IMR-90 (cell line): ENCODE measurements around the gene BLTP3B. TPM values are rescaled to one million over a fixed set of nuclear protein-coding genes. Genes with fewer than 3 reads are reported as not detected.

Source experiments
- ATAC-seq: fragments of 200-7000 bp; cut with Tn5 transposase; 2 replicates; pipeline ENCODE4 v1.9.1; 2020; ENCODE audit warnings: low read depth, mild to moderate bottlenecking, moderate library complexity
- BruUV-seq: library from RNA; stranded (reverse); fragments of 400-500 nt; replicated peaks from 2 replicates; lab custom pipeline; 2021; lab: Mats Ljungman, UMichigan
- CTCF ChIA-PET: fragments of 300-600 bp; formaldehyde crosslinking; extraction: SDS; loops from one replicate; lab custom pipeline; 2021; ENCODE audit warnings: antibody characterized with exemption; lab: Yijun Ruan, JAX
- POLR2A ChIA-PET: fragments of 300-600 bp; sonication (Branson Sonifier 250); formaldehyde crosslinking; loops from one replicate; lab custom pipeline; 2022; ENCODE audit warnings: antibody characterized with exemption; ENCODE audit not compliant: unreplicated experiment; lab: Charles Lee
- DNase-seq: peaks from one replicate; pipeline ENCODE4 v3.0.0; 2013
- H2AFZ ChIP-seq: replicated peaks from 2 replicates; pipeline ENCODE3; 2013; ENCODE audit warnings: low read length, mild to moderate bottlenecking; ENCODE audit not compliant: poor library complexity
- H2AK5ac ChIP-seq: 2 replicates; pipeline ENCODE4 v1.6.1; 2013; ENCODE audit warnings: low read depth, low read length, inconsistent platforms
- H2AK9ac ChIP-seq: replicated peaks from 2 replicates; pipeline ENCODE3; 2013; ENCODE audit warnings: mild to moderate bottlenecking, low read depth, low read length, moderate library complexity; ENCODE audit not compliant: poor library complexity
- H2BK120ac ChIP-seq: 2 replicates; pipeline ENCODE4 v1.6.1; 2013; ENCODE audit warnings: low read depth, low read length, inconsistent platforms
- H2BK15ac ChIP-seq: 3 replicates; pipeline ENCODE4 v1.6.1; 2013; ENCODE audit warnings: low read depth, low read length, inconsistent platforms
- H2BK20ac ChIP-seq: 2 replicates; pipeline ENCODE4 v1.6.1; 2013; ENCODE audit warnings: low read depth, mild to moderate bottlenecking, inconsistent platforms, low read length, moderate library complexity
- H2BK5ac ChIP-seq: 2 replicates; pipeline ENCODE4 v1.6.1; 2013; ENCODE audit warnings: mild to moderate bottlenecking, low read depth, low read length, inconsistent platforms; ENCODE audit not compliant: poor library complexity, severe bottlenecking
- H3K14ac ChIP-seq: replicated peaks from 2 replicates; pipeline ENCODE4 v1.6.1; 2013; ENCODE audit warnings: low read depth, low read length, inconsistent platforms
- H3K18ac ChIP-seq: 2 replicates; pipeline ENCODE4 v1.6.1; 2013; ENCODE audit warnings: low read depth, low read length, control low read depth
- H3K23ac ChIP-seq: 2 replicates; pipeline ENCODE4 v1.6.1; 2013; ENCODE audit warnings: low read depth, low read length, inconsistent platforms
- H3K27ac ChIP-seq: 2 replicates; pipeline ENCODE4 v1.5.1; 2013; ENCODE audit warnings: mild to moderate bottlenecking, control low read depth, low read length; ENCODE audit not compliant: insufficient read depth
- H3K27me3 ChIP-seq: 2 replicates; pipeline ENCODE4 v1.6.1; 2013; ENCODE audit warnings: low read length; ENCODE audit not compliant: control insufficient read depth, insufficient read depth
- H3K36me3 ChIP-seq: 2 replicates; pipeline ENCODE4 v1.6.1; 2013; ENCODE audit warnings: low read length, mixed read lengths; ENCODE audit not compliant: control insufficient read depth, insufficient read depth
- H3K4ac ChIP-seq: 2 replicates; pipeline ENCODE4 v1.6.1; 2013; ENCODE audit warnings: low read depth, low read length, inconsistent platforms
- H3K4me1 ChIP-seq: 2 replicates; pipeline ENCODE4 v1.6.1; 2013; ENCODE audit warnings: low read length, mixed read lengths; ENCODE audit not compliant: control insufficient read depth, insufficient read depth
- H3K4me2 ChIP-seq: 2 replicates; pipeline ENCODE4 v1.6.1; 2013; ENCODE audit warnings: low read depth, mild to moderate bottlenecking, control low read depth, low read length, moderate library complexity
- H3K4me3 ChIP-seq: 2 replicates; pipeline ENCODE4 v1.5.1; 2013; ENCODE audit warnings: low read depth, mild to moderate bottlenecking, control low read depth, low read length, moderate library complexity; ENCODE audit not compliant: insufficient read depth
- H3K56ac ChIP-seq: 2 replicates; pipeline ENCODE4 v1.6.1; 2013; ENCODE audit warnings: low read length, inconsistent platforms; ENCODE audit not compliant: insufficient read depth; ENCODE audit errors: extremely low read depth
- H3K79me1 ChIP-seq, 2 experiments: 2 replicates each; pipeline ENCODE4 v1.6.1; 2013; ENCODE audit warnings: low read length in 2 of 2, inconsistent platforms in 1 of 2, low read depth in 1 of 2
- H3K9ac ChIP-seq: 2 replicates; pipeline ENCODE4 v1.6.1; 2013; ENCODE audit warnings: low read depth, low read length, control low read depth
- H3K9me1 ChIP-seq: 2 replicates; pipeline ENCODE4 v1.6.1; 2013; ENCODE audit warnings: low read length, inconsistent platforms; ENCODE audit not compliant: insufficient read depth
- H3K9me3 ChIP-seq: 2 replicates; pipeline ENCODE4 v1.6.1; 2013; ENCODE audit warnings: low read length; ENCODE audit not compliant: control insufficient read depth, insufficient read depth
- H4K20me1 ChIP-seq: 2 replicates; pipeline ENCODE4 v1.6.1; 2013; ENCODE audit warnings: low read length, inconsistent platforms; ENCODE audit not compliant: insufficient read depth
- H4K5ac ChIP-seq: 2 replicates; pipeline ENCODE4 v1.6.1; 2013; ENCODE audit warnings: mild to moderate bottlenecking, low read depth, low read length, control low read depth
- H4K8ac ChIP-seq, 2 experiments: 2 replicates each; pipeline ENCODE4 v1.6.1; 2013; ENCODE audit warnings: low read depth in 2 of 2, low read length in 2 of 2, control low read depth in 1 of 2, inconsistent platforms in 1 of 2
- H4K91ac ChIP-seq: 2 replicates; pipeline ENCODE4 v1.6.1; 2013; ENCODE audit warnings: low read depth, low read length, inconsistent platforms; ENCODE audit not compliant: insufficient read depth
- MAZ ChIP-seq: IDR thresholded peaks from 2 replicates; pipeline ENCODE4 v1.6.1; 2012; ENCODE audit warnings: low read depth, mild to moderate bottlenecking, low read length, improper control_type of control experiment, moderate library complexity, borderline replicate concordance
- RCOR1 ChIP-seq: IDR thresholded peaks from 2 replicates; pipeline ENCODE4 v1.6.1; 2012; ENCODE audit warnings: mild to moderate bottlenecking, low read length, improper control_type of control experiment; ENCODE audit not compliant: insufficient replicate concordance
- WGBS, 2 experiments: methylation state at CpG; one replicate each; pipeline versions ENCODE4 v1.1.5 to v1.1.7; 2013; ENCODE audit warnings: missing lambda C conversion rate in 2 of 2; ENCODE audit not compliant: insufficient read length in 1 of 2; ENCODE audit errors: extremely low coverage in 2 of 2; 5-methylcytosine and 5-hydroxymethylcytosine counted together
- dilution Hi-C: fragments of 300-500 bp; cut with HindIII; formaldehyde crosslinking; loops from one replicate; pipeline ENCODE4 v1.14.3; 2018; ENCODE audit warnings: low sequenced_read_pairs; ENCODE audit not compliant: unreplicated experiment
- in situ Hi-C: fragments of 300-500 bp; cut with MboI; formaldehyde crosslinking; loops from 3 replicates; pipeline ENCODE4 v1.14.3; 2019; ENCODE audit warnings: low sequenced_read_pairs, inconsistent platforms, mixed read lengths
- intact Hi-C: fragments of 100-400 bp; cut with micrococcal nuclease; formaldehyde crosslinking; loops from 2 replicates; pipeline ENCODE4 v1.10.0; 2022
- polyA plus RNA-seq, 3 experiments: library from polyadenylated mRNA; depleted of rRNA; stranded (reverse); fragments of >200 nt; gene quantifications; 2 replicates each; pipeline ENCODE4 v1.2.3, GENCODE V29; 2012; ENCODE audit warnings: low replicate concordance in 1 of 3
- total RNA-seq: library from RNA; depleted of rRNA; stranded (reverse); fragments of >200 nt; gene quantifications from 2 replicates; pipeline ENCODE4 v1.2.3, GENCODE V29; 2012

BLTP3B gene
- total and polyA plus RNA-seq, 2 of the 4 experiments (the other 2 are of a cell fraction), result 8.9 to 38.7 TPM

- in situ Hi-C loops, result no loop called here
- intact Hi-C loops, result no loop called here
- ATAC-seq, result peak; percentile 30
- H3K9ac ChIP-seq, result no peak overlapping the region
- 100% methylated on average over 1 of the region's 8 CpGs; no CpG with 5 or more reads in 1 of the 2 experiments for WGBS, 2 experiments
- no TSS peak for BruUV-seq
- no peak overlapping the region for H2BK5ac ChIP-seq
- TF ChIP-seq MAZ (no peak), RCOR1 (no peak)
- peaks cover 13% of the 10 kb centered on the region for H3K4me1 ChIP-seq
- H2BK120ac ChIP-seq, result no peak overlapping the region
- no peak overlapping the region for H2AK9ac ChIP-seq
- no peaks in the 10 kb centered on the region for H3K27me3 ChIP-seq
- no peak overlapping the region for H3K4me3 ChIP-seq
- H3K27ac ChIP-seq, result peak overlapping the region; percentile 73; the same call in 1 of the 2 replicates
- H3K14ac ChIP-seq, result no peak overlapping the region
- H2AK5ac ChIP-seq, result peak overlapping the region; percentile 5; the same call in 1 of the 2 replicates
- H3K56ac ChIP-seq, result no peak overlapping the region
- ChIA-PET POLR2A (no interaction called here), CTCF (interaction anchor here (1.0 kb wide), 1 partner anchor 15 kb away, joined by 3 read pairs; no protein-coding TSS in a partner anchor)
- H4K20me1 ChIP-seq, result peaks cover 18% of the 10 kb centered on the region
- no peaks in the 10 kb centered on the region for H3K9me3 ChIP-seq
- H2AFZ ChIP-seq, result no peak overlapping the region
- no peak overlapping the region for H3K23ac ChIP-seq
- H4K8ac ChIP-seq, result no peak overlapping the region
- no peaks in the 10 kb centered on the region for H3K36me3 ChIP-seq
- 0 out of 2 replicates have a peak overlapping the region, but pooled peaks have one; percentile 9 for H4K5ac ChIP-seq
- H3K4me2 ChIP-seq, result peak overlapping the region; percentile 44
- peak overlapping the region; percentile 27; the same call in 1 of the 2 replicates for H3K18ac ChIP-seq
- no peak overlapping the region for H2BK15ac ChIP-seq
- H4K91ac ChIP-seq, result no peak overlapping the region
- dilution Hi-C loops, result no loop called here
- H3K9me1 ChIP-seq, result peaks cover 16% of the 10 kb centered on the region
- H2BK20ac ChIP-seq, result no peak overlapping the region
- no peak for DNase-seq
- no peak overlapping the region for H3K4ac ChIP-seq
- H3K79me1 ChIP-seq, result peaks cover 24 to 46% of the 10 kb centered on the region in 2 experiments; a peak in 3 of 4 replicates
Measured at GRCh38 chr12:100123316-100124095, 19.2 kb downstream of the BLTP3B start.
